Fibroblast of the aortic adventitia (primary cell): ENCODE measurements around the gene SYS1. TPM values are rescaled to one million over a fixed set of nuclear protein-coding genes. Genes with fewer than 3 reads are reported as not detected.
A peak's percentile ranks its signal among the peaks of the same experiment; 100 is the strongest.

Experiments used
- DNase-seq: peaks from one replicate; pipeline ENCODE4 v3.0.0-alpha.2; 2010; ENCODE audit warnings: low read depth
- H3K4me3 ChIP-seq: 2 replicates; pipeline ENCODE4 v1.5.1; 2011; ENCODE audit warnings: low read depth, mild to moderate bottlenecking, control low read depth, low read length, moderate library complexity
- CTCF ChIP-seq: IDR thresholded peaks from 2 replicates; pipeline ENCODE4 v1.5.1; 2011; ENCODE audit warnings: mild to moderate bottlenecking, low read length, control low read depth, inconsistent platforms; ENCODE audit not compliant: insufficient read depth
- total RNA-seq: library from RNA; depleted of rRNA; stranded (reverse); fragments of >200 nt; gene quantifications from 2 replicates; pipeline ENCODE4 v1.2.3, GENCODE V29; 2012; ENCODE audit warnings: low replicate concordance

The SYS1 gene
- total RNA-seq, 1 donor, result 27.9 TPM

GRCh38 chr20:45399018-45399417, 36.1 kb downstream of the SYS1 start:
- no peak for TF ChIP-seq CTCF
- no peak overlapping the region for H3K4me3 ChIP-seq
- DNase-seq, result no peak

- no peak for DNase-seq
- no peak for TF ChIP-seq CTCF
- no peak overlapping the region for H3K4me3 ChIP-seq
These were observed 37.5 kb downstream of the SYS1 start for GRCh38 chr20:45400346-45401031.

DNA sequence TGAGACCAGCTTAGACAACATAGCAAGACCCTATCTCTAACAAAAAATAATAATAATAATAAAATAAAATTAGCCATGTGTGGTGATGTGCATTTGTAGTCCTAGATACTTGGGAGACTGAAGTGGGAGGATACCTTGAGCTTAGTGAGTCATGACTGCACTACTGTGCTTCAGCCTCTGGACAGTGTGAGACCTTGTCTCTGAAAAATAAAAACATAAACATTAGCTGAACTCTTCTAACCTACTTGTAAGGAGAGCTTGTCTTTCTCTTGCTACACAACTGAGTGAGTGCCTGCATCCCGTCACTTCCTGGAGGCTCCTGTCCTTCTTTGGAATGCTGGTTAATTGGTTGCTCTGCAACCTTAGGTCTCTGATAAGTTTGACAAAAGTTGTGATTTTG, 40.0 kb downstream of the SYS1 start:
- TF ChIP-seq CTCF, result no peak
- H3K4me3 ChIP-seq, result no peak overlapping the region
- DNase-seq, result no peak

DNA sequence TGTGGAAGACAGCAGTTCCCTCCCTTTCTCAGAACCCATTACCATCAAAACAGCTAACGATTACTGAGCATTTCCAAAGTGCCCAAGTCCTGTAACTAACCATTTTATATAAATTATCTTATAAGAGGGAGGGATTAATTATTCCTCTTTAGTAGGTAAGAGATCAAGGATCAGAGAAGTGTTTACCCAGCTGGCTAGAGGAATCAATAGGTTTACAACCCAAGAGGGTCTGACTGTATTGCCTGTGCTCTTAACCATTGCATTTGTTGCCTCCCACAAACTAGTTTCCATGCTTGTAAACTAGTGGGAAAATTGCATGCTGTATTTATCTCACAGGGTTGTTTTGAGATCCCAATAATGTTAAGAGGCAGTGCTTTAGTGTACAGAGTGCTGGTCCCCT, 41.5 kb downstream of the SYS1 start:
- no peak for TF ChIP-seq CTCF
- DNase-seq, result no peak
- no peak overlapping the region for H3K4me3 ChIP-seq

DNA sequence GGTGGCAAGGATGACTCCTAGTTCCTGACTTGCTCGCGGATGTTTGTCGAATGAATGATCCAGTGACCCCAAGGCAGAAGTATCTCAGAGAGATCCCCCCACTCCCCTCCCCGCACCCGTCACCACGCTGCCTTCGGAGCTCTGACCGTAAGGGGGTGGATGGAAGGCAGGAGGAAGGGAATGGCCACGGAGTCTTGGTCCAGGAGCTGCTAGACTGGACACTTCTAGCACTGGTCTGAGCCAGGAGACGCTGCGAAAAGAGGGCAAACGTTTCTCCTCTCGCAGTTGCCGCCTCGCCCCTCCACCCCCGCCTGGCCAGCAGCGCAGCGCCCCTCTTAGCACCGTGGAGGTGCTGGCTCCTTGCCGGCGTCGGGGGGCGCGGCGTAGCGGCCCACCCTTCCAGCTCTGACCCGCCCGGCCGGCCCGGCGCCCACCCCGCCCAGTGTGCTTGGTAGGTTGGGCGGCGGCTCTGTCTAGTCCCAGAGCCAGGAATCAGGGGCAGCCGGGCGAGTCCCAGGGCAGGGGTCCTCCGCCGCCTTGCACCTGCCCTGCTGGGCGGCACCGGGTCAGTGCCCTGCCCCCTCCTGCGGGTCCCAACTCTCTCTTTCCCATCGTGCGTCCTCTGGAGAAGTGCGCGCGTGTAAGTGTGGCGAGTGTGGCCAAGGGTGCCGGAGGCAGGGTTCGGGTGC, 42.8 kb downstream of the SYS1 start:
- no peak for TF ChIP-seq CTCF
- peak overlapping the region; percentile 73 for H3K4me3 ChIP-seq
- peak; percentile 8 for DNase-seq

DNA sequence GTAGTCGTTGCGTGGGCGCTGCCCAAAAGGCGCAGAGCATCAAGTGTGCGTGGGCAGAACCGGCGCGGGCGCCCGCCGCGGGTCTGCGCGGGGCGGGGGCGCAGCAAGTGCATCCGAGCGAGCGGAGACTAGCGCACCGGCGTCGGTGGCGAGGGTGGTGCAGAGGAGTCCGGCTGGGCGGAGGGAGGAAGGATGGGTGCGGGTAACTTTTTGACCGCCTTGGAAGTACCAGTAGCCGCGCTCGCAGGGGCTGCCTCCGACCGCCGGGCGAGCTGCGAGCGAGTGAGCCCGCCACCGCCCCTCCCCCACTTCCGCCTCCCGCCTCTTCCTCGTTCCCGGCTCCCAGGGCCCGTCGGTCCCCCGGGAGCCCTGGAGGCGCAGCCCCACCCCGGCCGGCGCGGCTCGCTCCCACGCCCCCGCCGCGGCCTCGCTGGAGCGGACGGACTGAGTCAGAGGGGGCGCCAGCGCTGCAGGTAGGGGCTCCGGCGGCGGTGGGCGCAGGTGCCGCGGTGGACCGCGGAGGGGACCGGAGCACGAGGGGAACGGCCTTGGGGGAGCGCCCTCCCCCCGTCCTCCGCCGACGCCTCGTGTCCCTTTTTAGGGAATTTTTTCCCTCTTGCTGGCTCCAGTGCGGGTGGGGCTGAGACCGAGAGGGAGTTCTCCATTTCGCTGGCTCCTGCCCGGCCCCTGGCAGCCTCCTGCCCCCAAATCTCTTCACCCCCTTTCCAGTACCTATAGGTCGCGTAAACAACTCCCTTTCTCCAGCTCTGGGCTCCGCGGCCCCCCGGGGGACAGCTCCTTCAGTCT, 43.5 kb downstream of the SYS1 start:
- peak overlapping the region; percentile 73 for H3K4me3 ChIP-seq
- no peak for TF ChIP-seq CTCF
- DNase-seq, result peak; percentile 31
